ENCODE data around the gene ADGRG3.

- no peak for TF ChIP-seq CTCF (IDR thresholded peaks at IDR 0.05)
- TF ChIP-seq POLR2A (IDR thresholded peaks at IDR 0.05), result no peak
Observed at GRCh38 chr16:57694725-57695679, 26.9 kb downstream of the ADGRG3 start, which contains the start of gene DRC7.
